OCI-LY3 (cell line): ENCODE measurements around the gene SPOUT1.

Source experiments
- EZH2phosphoT487 ChIP-seq: fragments of 200-600 bp; shearing (Covaris generic); IDR thresholded peaks from 2 replicates; pipeline ENCODE4 v1.6.1; 2018; ENCODE audit warnings: antibody characterized with exemption, mixed run types, low read depth
- TF ChIP-seq, protein P1 (sequence below): fragments of 200-600, 300-600 bp; sonication (generic); IDR thresholded peaks from 2 replicates; pipeline ENCODE4 v1.5.1; 2014; ENCODE audit warnings: antibody characterized with exemption, low read length, low read depth

DNA sequence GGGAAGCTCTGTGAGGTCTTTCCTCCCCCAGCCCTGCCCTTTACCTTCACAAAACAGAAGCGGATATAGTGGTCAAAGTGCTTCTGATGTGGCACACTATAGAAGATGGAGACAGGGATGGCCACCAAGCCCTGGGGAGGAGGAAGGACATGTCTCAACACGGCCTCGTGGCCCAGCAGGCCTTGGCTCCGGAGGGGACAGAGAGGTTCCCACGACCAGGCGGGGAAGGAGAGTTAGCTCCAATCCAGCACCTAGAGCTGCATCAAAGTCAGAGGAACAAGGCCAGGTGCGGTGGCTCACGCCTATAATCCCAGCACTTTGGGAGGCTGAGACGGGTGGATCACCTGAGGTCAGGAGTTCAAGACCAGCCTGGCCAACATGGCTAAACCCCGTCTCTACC lies 4.1 kb upstream of the SPOUT1 start:
- no peak for TF ChIP-seq EZH2phosphoT487
- TF ChIP-seq, protein P1, sequence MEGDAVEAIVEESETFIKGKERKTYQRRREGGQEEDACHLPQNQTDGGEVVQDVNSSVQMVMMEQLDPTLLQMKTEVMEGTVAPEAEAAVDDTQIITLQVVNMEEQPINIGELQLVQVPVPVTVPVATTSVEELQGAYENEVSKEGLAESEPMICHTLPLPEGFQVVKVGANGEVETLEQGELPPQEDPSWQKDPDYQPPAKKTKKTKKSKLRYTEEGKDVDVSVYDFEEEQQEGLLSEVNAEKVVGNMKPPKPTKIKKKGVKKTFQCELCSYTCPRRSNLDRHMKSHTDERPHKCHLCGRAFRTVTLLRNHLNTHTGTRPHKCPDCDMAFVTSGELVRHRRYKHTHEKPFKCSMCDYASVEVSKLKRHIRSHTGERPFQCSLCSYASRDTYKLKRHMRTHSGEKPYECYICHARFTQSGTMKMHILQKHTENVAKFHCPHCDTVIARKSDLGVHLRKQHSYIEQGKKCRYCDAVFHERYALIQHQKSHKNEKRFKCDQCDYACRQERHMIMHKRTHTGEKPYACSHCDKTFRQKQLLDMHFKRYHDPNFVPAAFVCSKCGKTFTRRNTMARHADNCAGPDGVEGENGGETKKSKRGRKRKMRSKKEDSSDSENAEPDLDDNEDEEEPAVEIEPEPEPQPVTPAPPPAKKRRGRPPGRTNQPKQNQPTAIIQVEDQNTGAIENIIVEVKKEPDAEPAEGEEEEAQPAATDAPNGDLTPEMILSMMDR: no peak
